ENCODE measurements around the gene DYSF.

DNA sequence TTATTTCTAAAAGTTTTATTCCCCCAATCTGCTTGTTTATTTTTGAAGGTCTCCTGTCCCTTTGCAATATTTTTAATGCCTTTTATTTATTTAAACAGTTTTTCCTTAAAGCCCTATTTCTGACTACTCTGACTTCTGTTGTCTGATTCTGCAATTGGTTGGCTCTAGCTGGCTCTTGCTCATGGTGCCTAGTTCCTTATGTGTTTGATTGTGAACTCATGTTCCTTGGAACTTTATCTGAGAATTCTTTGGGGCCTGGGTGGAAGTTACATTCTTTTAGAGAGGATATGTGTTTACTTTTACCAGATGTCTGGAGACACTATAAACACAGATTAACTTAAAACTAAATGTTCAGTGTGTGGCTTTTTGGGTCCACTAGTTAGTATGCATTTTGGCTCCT, 175.9 kb downstream of the DYSF start:
- TF ChIP-seq GATA3 (IDR thresholded peaks at IDR 0.05; ENCODE audit: low read depth, low read length) (no peak), GATA2 (IDR thresholded peaks at IDR 0.05; ENCODE audit: low read depth, low read length) (no peak)

All from SH-SY5Y (cell line).